ENCODE results near the gene TEX29.

The TEX29 gene

GRCh38 chr13:111291908-111292307, 28.5 kb upstream of the TEX29 start:
- no peak for DNase-seq (ENCODE audit: low read depth in 2 of 2)

GRCh38 chr13:111292710-111293485, 27.5 kb upstream of the TEX29 start:
- DNase-seq (ENCODE audit: low read depth in 2 of 2): no peak

DNA sequence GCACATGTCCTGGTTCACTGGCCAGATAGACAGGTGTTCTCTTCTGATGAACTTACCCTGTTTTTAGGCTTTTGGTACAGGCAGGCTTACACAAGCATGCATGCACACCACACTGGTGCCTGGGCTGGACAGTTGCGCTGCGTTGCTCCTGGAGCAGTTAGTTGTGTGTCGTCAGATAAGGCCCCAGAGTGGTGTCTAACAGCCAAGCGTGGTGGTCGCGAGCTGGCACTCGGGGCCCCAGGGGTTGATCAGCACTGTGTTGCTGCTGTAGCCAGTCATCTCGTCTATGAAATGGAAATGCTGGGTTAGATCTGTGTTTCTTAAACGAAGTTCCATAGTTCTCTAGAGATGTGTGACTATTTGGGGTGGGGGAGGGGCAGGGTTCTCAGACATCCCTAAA, 24.6 kb upstream of the TEX29 start:
- DNase-seq (ENCODE audit: low read depth in 2 of 2): no peak

DNA sequence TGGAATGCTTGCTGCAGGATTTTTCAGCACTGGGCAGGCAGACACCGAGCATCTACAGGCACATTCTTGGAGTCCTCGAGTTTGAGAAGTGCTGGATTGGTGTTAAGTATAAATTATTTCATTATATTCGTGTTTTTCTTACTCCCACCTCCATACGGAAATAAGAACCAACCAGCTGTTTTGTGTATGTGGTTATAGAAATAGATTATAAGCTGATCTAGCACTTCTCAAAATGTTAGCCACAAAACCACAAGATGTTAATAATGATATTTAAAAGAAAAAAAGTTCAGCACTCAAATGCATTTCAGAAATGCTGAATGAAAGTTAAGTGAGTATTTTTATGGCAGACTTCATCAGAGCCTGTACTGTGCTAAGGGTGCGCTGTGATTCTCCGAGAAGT, 24.0 kb upstream of the TEX29 start:
- no peak for DNase-seq (ENCODE audit: low read depth in 2 of 2)

DNA sequence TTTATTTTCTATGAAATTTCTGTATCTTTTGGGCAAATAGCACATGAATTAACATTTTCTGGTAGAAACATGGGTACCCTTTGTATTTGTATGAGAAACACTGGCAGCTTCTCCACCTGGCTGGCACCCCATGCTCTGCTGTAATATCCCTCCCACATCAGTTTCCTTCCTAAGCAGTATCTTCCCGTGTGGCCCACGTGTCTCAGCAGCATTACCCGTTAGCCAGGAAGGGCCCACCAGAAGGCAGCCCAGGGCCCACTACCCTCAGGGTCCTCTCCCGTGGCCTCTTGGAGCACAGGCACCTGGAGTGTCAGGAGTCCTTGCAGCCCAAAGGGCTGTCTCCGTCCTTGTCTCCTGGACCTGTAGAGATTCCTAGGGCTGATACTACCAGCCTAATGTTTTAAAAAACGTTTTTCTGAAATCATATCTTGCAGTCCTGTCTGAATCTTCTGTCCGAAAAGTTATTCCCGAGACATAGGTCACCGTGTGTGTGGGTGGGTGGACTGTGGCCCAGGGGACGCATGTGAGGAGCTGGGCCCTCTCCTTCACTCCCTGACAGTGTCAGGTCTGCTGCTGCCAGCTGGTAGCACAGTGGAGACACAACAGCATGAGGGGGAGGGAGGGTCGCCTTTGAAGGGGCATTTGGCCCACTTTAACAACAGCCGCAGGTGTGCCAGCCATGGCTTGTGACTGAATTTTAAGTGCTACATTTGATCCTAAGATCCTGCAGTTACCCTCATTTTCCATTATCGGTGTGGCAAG, 22.0 kb upstream of the TEX29 start:
- DNase-seq (ENCODE audit: low read depth in 2 of 2): no peak

DNA sequence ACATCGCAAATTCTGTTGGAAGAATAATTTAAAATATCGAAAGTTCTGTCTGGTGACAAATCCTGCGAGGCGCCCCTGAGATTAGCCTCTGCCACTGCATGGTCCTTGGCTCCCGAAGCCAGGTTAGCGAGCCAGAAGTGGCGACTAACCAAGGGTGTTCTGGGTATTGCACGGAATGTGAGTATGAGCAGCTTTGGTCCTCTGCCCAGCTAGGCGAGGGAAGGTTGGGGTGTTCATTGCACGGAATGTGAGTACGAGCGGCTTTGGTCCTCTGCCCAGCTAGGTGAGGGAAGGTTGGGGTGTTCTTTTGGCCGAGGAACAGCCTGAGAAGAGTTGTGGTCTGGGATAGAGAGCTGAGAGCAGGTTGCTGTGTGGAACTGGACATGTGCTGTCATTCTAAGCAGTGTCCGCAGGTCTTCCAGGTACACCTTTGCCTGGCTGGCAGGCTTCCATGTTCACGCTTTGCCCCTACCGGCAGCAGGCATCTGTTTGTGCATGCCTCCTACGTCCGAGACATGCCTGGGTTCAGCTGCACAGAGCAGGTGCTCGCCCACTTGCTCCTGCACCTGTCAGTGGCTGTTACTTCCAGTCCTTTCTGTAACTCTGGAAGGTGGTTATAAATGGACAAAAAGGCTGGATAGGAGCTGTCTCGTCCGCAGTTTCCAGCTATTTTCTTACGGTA, 18.3 kb upstream of the TEX29 start:
- no peak for DNase-seq (ENCODE audit: low read depth in 2 of 2)

GRCh38 chr13:111303559-111303958, 16.9 kb upstream of the TEX29 start:
- DNase-seq (ENCODE audit: low read depth in 2 of 2): no peak

GRCh38 chr13:111304041-111304544, 16.3 kb upstream of the TEX29 start:
- no peak for DNase-seq (ENCODE audit: low read depth in 2 of 2)

DNA sequence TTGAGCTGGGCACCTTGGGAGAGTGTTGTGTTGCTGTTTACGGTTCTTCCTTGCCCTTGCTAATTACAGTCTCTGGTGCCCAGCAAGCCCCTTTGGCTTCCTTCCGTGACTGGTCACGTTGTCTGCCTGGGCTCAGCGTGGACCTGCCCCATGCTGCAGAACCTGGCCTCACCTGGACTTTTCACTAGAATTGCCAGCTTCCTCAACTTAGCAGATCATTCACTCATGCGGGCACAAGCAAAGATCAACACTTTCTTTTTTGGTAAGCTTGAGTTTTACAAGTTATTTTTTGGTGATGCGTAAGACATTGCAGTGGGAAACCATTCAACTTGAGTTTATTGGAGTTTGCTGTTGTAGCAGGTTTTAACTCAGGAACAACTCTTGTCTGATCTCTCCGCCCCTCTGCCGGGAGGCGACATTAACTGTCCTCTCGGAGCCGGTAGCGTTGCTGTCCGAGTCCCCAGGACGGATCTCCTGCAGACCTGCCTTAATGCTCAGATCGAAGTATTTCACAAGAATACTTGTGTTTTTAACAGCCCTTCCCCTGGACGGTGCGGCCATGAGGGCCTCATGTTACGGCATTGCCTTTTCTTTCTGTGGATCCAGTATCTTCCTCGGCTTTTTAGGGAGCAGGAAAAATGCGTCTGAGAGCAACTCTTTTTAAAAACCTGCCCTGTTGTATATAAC, 15.7 kb upstream of the TEX29 start:
- no peak for DNase-seq (ENCODE audit: low read depth in 2 of 2)

- no peak for DNase-seq (ENCODE audit: low read depth in 2 of 2)
These were observed 7.4 kb upstream of the TEX29 start for GRCh38 chr13:111312944-111313590.

DNA sequence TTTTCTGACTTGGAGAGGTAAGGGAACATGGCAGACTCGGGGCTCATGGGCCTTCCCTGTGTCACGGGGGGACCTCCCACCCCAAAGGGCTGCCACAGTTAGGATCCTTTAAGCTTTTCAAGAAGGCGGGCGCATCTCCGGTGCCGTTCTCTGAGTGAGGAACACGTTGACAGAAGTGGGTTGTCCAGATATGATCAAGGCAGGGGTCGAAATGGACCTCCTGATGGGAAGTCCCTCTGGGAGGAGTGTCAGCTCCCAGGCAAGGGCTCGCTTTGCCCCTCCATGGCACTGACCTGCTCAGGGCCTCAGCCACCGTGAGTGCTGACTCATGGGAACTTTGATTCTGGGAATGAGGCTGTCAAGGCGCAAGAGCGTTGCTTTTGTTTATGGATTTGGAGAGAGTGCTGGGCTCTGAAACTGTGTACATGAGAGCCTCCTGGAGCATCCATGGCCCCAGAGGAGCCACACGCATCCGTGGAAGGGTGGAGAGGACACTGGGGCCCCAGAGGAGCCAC, 6.5 kb upstream of the TEX29 start:
- DNase-seq (ENCODE audit: low read depth in 2 of 2): no peak

GRCh38 chr13:111314852-111315251, 5.6 kb upstream of the TEX29 start:
- no peak for DNase-seq (ENCODE audit: low read depth in 2 of 2)

- DNase-seq (ENCODE audit: low read depth in 2 of 2): no peak
These were observed 5.0 kb upstream of the TEX29 start for GRCh38 chr13:111315347-111315995.

DNA sequence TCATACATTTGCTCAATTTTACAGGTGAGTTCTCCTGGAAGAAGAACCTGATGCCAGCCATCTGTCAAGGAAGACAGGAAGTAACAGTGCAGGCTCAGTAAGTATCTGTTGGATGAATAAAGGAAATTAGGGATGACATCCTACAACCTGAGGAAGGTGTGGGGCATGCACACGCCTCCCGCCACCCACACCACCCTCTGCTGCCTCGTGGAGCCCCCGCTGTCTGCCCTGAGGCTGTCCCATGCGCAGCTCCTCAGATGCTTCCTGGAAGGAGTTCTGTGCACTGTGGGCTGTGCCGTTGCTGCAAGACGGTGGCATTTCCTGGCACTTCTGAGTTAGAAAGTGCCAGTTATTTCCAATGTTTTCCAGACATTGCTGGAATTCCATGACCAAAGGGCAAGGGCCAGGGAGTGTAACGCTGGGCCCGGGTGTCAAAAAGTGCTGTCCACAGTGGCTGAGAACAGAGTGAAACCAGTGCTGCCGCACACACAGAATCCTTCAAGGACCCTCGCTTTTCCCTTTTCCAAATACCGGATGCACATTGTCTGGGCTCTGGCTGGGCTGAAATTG, 4.2 kb upstream of the TEX29 start:
- no peak for DNase-seq (ENCODE audit: low read depth in 2 of 2)

DNA sequence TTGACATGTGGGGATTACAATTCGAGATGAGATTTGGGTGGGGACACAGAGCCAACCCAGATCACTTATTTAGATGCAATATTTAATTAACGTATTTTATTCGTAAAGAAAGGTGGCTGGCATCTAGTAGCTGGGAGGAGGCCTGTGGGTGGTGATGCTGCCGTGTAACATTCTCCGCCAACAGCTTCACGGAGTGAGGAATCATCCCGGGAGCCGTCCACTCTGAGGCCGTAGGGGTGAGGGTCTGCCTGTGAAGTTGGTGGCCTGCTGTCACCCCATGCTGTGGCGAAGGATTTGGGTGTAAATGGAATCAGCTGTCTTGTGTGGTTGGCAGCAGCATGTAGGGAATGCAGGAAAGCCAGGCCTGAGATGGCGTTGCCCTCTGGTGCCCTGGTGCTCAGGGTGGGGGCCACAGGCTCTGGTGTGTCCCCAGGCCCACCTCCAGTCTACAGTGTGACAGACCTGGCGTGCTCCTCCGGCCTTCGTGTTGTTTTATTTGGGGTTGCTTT, 3.3 kb upstream of the TEX29 start:
- DNase-seq (ENCODE audit: low read depth in 2 of 2): no peak

DNA sequence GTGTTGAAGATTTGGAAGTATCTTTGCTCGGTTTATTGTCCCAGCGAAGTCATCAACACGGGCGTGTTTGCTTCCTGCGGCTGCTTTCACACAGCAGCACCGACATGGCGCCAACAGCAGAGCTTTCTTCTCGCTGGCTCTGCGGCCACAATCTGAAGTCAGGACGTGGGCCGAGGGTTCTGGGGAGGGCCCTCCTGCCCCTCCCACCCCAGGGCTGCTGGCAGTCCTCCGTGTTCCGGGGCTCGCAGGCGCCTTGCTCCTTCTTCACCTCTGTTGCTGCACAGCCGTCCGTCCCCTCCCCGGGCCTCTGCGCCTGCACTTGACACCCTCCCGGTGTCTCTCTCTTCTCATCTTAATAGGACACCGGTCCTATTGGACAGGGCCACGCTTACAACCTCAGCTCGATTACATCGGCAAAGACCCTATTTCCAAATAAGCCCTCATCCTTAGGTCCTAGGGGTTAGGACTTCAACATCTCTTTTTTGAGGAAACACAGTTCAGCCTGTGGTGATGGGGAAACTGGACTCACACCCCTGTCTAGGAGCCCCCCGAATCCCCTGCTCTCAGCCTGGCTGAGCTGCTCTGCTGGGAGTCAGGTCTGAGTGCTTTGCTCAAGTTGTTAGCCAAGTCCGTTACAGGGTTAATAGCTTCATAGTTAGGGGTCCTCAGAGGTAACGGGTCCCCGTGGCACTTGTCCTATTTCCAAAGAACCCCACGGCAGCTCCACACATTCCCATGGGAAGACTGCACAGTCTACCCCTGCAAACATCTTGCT, 2.7 kb upstream of the TEX29 start:
- DNase-seq (ENCODE audit: low read depth in 2 of 2): no peak

GRCh38 chr13:111318386-111318785, 2.1 kb upstream of the TEX29 start:
- no peak for DNase-seq (ENCODE audit: low read depth in 2 of 2)

- no peak for DNase-seq (ENCODE audit: low read depth in 2 of 2)
These were observed 921 bp upstream of the TEX29 start for GRCh38 chr13:111319521-111319920.

Measured in stimulated activated CD8-positive, alpha-beta memory T cell treated with anti-CD3 and anti-CD28 coated beads, Interleukin-7, amount 100 ng/mL, for 4 hours (primary cell).